Measurements from ENCODE around the gene TRIM47. TPM values are rescaled to one million over a fixed set of nuclear protein-coding genes. Genes with fewer than 3 reads are reported as not detected.
A peak's percentile ranks its signal among the peaks of the same experiment; 100 is the strongest.

The TRIM47 gene
- total and polyA plus RNA-seq, 2 of the 13 experiments (the other 11 are each of a cell fraction or from before 2014, with no cell fraction given), result 33.5 to 82.0 TPM

GRCh38 chr17:75855310-75856061 is 22.9 kb downstream of the TRIM47 start, which contains the start of gene WBP2 (continued):
- TF ChIP-seq NR2F1 (CRISPR knock-in tag; IDR thresholded peaks at IDR 0.05) (no peak), ZNF3 (CRISPR knock-in tag; IDR thresholded peaks at IDR 0.05) (no peak), ZNF253 (CRISPR knock-in tag; IDR thresholded peaks at IDR 0.05; ENCODE audit: borderline replicate concordance) (peak; percentile 84; the same call in 1 of the 2 replicates), FLYWCH1 (CRISPR knock-in tag; IDR thresholded peaks at IDR 0.05) (no peak), MIXL1 (CRISPR knock-in tag; IDR thresholded peaks at IDR 0.05) (peak; percentile 55), ZBTB21 (CRISPR knock-in tag; IDR thresholded peaks at IDR 0.05) (no peak), ZNF432 (CRISPR knock-in tag; IDR thresholded peaks at IDR 0.05; ENCODE audit: borderline replicate concordance) (no peak), ISL2 (CRISPR knock-in tag; IDR thresholded peaks at IDR 0.05) (peak; percentile 14), BRCA1 (CRISPR knock-in tag; IDR thresholded peaks at IDR 0.05) (peak; percentile 26; the same call in 1 of the 2 replicates), PPARG (CRISPR knock-in tag; conservative IDR thresholded peaks at IDR 0.05) (0 out of 2 replicates have a peak, but pooled peaks have one; percentile 32), JDP2 (CRISPR knock-in tag; IDR thresholded peaks at IDR 0.05; ENCODE audit: borderline replicate concordance) (no peak), SRSF4 (IDR thresholded peaks at IDR 0.05; ENCODE audit: low read depth, low read length, poor library complexity, severe bottlenecking) (no peak), TMF1 (CRISPR knock-in tag; IDR thresholded peaks at IDR 0.05; ENCODE audit: low read depth) (peak; percentile 69), ZNF10 (CRISPR knock-in tag; IDR thresholded peaks at IDR 0.05; ENCODE audit: borderline replicate concordance, low read depth) (no peak), ZBTB42 (CRISPR knock-in tag; IDR thresholded peaks at IDR 0.05) (peak; percentile 83; the same call in 1 of the 2 replicates), YY1 (IDR thresholded peaks at IDR 0.05; ENCODE audit: insufficient read depth, insufficient replicate concordance, low read depth, low read length) (peak; percentile 82), ISX (CRISPR knock-in tag; conservative IDR thresholded peaks at IDR 0.05) (no peak; the same call in 1 of the 2 replicates), AKAP8 (CRISPR knock-in tag; IDR thresholded peaks at IDR 0.05) (peak; percentile 92; the same call in 1 of the 2 replicates), CEBPG (CRISPR knock-in tag; IDR thresholded peaks at IDR 0.05) (peak; percentile 88), PRPF4 (IDR thresholded peaks at IDR 0.05; ENCODE audit: low read depth, low read length, poor library complexity, severe bottlenecking) (no peak), ZBTB25 (CRISPR knock-in tag; IDR thresholded peaks at IDR 0.05) (peak; percentile 91), GLMP (CRISPR knock-in tag; IDR thresholded peaks at IDR 0.05; ENCODE audit: borderline replicate concordance) (no peak)
- TF ChIP-seq, protein P1, sequence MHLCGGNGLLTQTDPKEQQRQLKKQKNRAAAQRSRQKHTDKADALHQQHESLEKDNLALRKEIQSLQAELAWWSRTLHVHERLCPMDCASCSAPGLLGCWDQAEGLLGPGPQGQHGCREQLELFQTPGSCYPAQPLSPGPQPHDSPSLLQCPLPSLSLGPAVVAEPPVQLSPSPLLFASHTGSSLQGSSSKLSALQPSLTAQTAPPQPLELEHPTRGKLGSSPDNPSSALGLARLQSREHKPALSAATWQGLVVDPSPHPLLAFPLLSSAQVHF (CRISPR knock-in tag; IDR thresholded peaks at IDR 0.05), result 0 out of 2 replicates have a peak, but pooled peaks have one; percentile 83
- TF ChIP-seq, protein P2, sequence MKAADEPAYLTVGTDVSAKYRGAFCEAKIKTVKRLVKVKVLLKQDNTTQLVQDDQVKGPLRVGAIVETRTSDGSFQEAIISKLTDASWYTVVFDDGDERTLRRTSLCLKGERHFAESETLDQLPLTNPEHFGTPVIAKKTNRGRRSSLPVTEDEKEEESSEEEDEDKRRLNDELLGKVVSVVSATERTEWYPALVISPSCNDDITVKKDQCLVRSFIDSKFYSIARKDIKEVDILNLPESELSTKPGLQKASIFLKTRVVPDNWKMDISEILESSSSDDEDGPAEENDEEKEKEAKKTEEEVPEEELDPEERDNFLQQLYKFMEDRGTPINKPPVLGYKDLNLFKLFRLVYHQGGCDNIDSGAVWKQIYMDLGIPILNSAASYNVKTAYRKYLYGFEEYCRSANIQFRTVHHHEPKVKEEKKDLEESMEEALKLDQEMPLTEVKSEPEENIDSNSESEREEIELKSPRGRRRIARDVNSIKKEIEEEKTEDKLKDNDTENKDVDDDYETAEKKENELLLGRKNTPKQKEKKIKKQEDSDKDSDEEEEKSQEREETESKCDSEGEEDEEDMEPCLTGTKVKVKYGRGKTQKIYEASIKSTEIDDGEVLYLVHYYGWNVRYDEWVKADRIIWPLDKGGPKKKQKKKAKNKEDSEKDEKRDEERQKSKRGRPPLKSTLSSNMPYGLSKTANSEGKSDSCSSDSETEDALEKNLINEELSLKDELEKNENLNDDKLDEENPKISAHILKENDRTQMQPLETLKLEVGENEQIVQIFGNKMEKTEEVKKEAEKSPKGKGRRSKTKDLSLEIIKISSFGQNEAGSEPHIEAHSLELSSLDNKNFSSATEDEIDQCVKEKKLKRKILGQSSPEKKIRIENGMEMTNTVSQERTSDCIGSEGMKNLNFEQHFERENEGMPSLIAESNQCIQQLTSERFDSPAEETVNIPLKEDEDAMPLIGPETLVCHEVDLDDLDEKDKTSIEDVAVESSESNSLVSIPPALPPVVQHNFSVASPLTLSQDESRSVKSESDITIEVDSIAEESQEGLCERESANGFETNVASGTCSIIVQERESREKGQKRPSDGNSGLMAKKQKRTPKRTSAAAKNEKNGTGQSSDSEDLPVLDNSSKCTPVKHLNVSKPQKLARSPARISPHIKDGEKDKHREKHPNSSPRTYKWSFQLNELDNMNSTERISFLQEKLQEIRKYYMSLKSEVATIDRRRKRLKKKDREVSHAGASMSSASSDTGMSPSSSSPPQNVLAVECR (CRISPR knock-in tag; IDR thresholded peaks at IDR 0.05; ENCODE audit: borderline replicate concordance), result peak; percentile 98

All from HepG2 (cell line).